H9 (cell line): ENCODE results near the gene ERICH4. TPM values are rescaled to one million over a fixed set of nuclear protein-coding genes. Genes with fewer than 3 reads are reported as not detected.

Experiments
- DNase-seq: peaks from one replicate; pipeline ENCODE4 v3.0.0-alpha.2; 2017
- H2AFZ ChIP-seq: one replicate; pipeline ENCODE4 v1.6.1; 2013; ENCODE audit warnings: mild to moderate bottlenecking, low read length, control low read depth, moderate library complexity
- H2AK5ac ChIP-seq: 2 replicates; pipeline ENCODE4 v1.6.1; 2013; ENCODE audit warnings: low read length, control low read depth, mixed read lengths; ENCODE audit not compliant: insufficient read length
- H2BK120ac ChIP-seq: one replicate; pipeline ENCODE4 v1.6.1; 2013; ENCODE audit warnings: low read depth, mild to moderate bottlenecking, low read length, control low read depth, inconsistent platforms; ENCODE audit not compliant: poor library complexity, severe bottlenecking
- H2BK12ac ChIP-seq: 2 replicates; pipeline ENCODE4 v1.6.1; 2013; ENCODE audit warnings: low read length, control low read depth, mixed read lengths, low read depth; ENCODE audit not compliant: insufficient read length
- H2BK15ac ChIP-seq: 2 replicates; pipeline ENCODE4 v1.6.1; 2013; ENCODE audit warnings: low read depth, low read length, control low read depth
- H2BK20ac ChIP-seq: one replicate; pipeline ENCODE4 v1.6.1; 2013; ENCODE audit warnings: low read depth, mild to moderate bottlenecking, low read length, control low read depth, inconsistent platforms; ENCODE audit not compliant: poor library complexity, severe bottlenecking
- H2BK5ac ChIP-seq: 2 replicates; pipeline ENCODE4 v1.6.1; 2013; ENCODE audit warnings: low read length, control low read depth, mixed read lengths; ENCODE audit not compliant: insufficient read length
- H3K14ac ChIP-seq: 2 replicates; pipeline ENCODE4 v1.6.1; 2013; ENCODE audit warnings: low read length, control low read depth; ENCODE audit not compliant: insufficient read depth
- H3K18ac ChIP-seq: 2 replicates; pipeline ENCODE4 v1.6.1; 2013; ENCODE audit warnings: low read depth, mild to moderate bottlenecking, mixed read lengths, low read length, control low read depth; ENCODE audit not compliant: insufficient read length
- H3K23ac ChIP-seq: 2 replicates; pipeline ENCODE4 v1.6.1; 2013; ENCODE audit warnings: low read length, control low read depth, mixed read lengths, low read depth; ENCODE audit not compliant: insufficient read length
- H3K23me2 ChIP-seq: 2 replicates; pipeline ENCODE4 v1.6.1; 2013; ENCODE audit warnings: low read depth, mild to moderate bottlenecking, mixed read lengths, low read length, control low read depth; ENCODE audit not compliant: insufficient read length, poor library complexity, severe bottlenecking
- H3K27ac ChIP-seq: 2 replicates; pipeline ENCODE4 v1.5.1; 2013; ENCODE audit warnings: low read length, control low read depth, mixed read lengths, low read depth; ENCODE audit not compliant: insufficient read length
- H3K27me3 ChIP-seq: 2 replicates; pipeline ENCODE4 v1.6.1; 2013; ENCODE audit warnings: low read length, control low read depth, inconsistent platforms; ENCODE audit not compliant: insufficient read depth
- H3K4ac ChIP-seq: 2 replicates; pipeline ENCODE4 v1.6.1; 2013; ENCODE audit warnings: low read depth, mild to moderate bottlenecking, control low read depth, inconsistent platforms, low read length, moderate library complexity
- H3K4me1 ChIP-seq: 2 replicates; pipeline ENCODE4 v1.6.1; 2013; ENCODE audit warnings: low read length, control low read depth, inconsistent platforms; ENCODE audit not compliant: insufficient read depth
- H3K4me2 ChIP-seq: 2 replicates; pipeline ENCODE4 v1.6.1; 2013; ENCODE audit warnings: low read length, control low read depth, mixed read lengths; ENCODE audit not compliant: insufficient read length, insufficient read depth
- H3K56ac ChIP-seq: 2 replicates; pipeline ENCODE4 v1.6.1; 2013; ENCODE audit warnings: low read depth, mild to moderate bottlenecking, mixed read lengths, low read length, control low read depth; ENCODE audit not compliant: insufficient read length
- H3K79me1 ChIP-seq: 2 replicates; pipeline ENCODE4 v1.6.1; 2013; ENCODE audit warnings: low read depth, mild to moderate bottlenecking, moderate library complexity, low read length, control low read depth, inconsistent platforms; ENCODE audit not compliant: insufficient read depth, poor library complexity, severe bottlenecking
- H3K79me2 ChIP-seq: 2 replicates; pipeline ENCODE4 v1.6.1; 2013; ENCODE audit warnings: low read length, control low read depth, inconsistent platforms; ENCODE audit not compliant: insufficient read depth
- H3K9ac ChIP-seq: 2 replicates; pipeline ENCODE4 v1.6.1; 2013; ENCODE audit warnings: low read length, control low read depth, mixed read lengths; ENCODE audit not compliant: insufficient read length; ENCODE audit errors: extremely low read depth
- H3K9me3 ChIP-seq: one replicate; pipeline ENCODE4 v1.6.1; 2013; ENCODE audit warnings: low read depth, low read length, inconsistent platforms; ENCODE audit not compliant: control insufficient read depth
- H3T11ph ChIP-seq: one replicate; pipeline ENCODE4 v1.6.1; 2013; ENCODE audit warnings: mild to moderate bottlenecking, low read length, control low read depth, inconsistent platforms
- H4K20me1 ChIP-seq: one replicate; pipeline ENCODE4 v1.6.1; 2013; ENCODE audit not compliant: control insufficient read depth, insufficient read length, insufficient read depth
- H4K5ac ChIP-seq: 2 replicates; pipeline ENCODE4 v1.6.1; 2013; ENCODE audit warnings: low read depth, mild to moderate bottlenecking, mixed read lengths, low read length, control low read depth; ENCODE audit not compliant: insufficient read length
- H4K8ac ChIP-seq: replicated peaks from 2 replicates; pipeline ENCODE4 v1.6.1; 2013; ENCODE audit warnings: low read length, control low read depth, mixed read lengths, low read depth; ENCODE audit not compliant: insufficient read length
- H4K91ac ChIP-seq: 2 replicates; pipeline ENCODE4 v1.6.1; 2013; ENCODE audit warnings: low read depth, mild to moderate bottlenecking, moderate library complexity, mixed read lengths, low read length, control low read depth; ENCODE audit not compliant: insufficient read length
- H3K27ac Mint-ChIP-seq, 3 experiments: 2 replicates in 2 of 3; 3 replicates in 1 of 3; pipeline ENCODE4 v1.8.0; 2020 to 2021; ENCODE audit warnings: mixed read lengths in 3 of 3, mild to moderate bottlenecking in 1 of 3, moderate library complexity in 1 of 3
- H3K27me3 Mint-ChIP-seq: 2 replicates; pipeline ENCODE4 v1.8.0; 2021; ENCODE audit warnings: low read depth, mild to moderate bottlenecking, moderate library complexity, mixed read lengths
- H3K36me3 Mint-ChIP-seq, 3 experiments: 2 replicates in 2 of 3; 3 replicates in 1 of 3; pipeline ENCODE4 v1.8.0; 2020 to 2021; ENCODE audit warnings: low read depth in 3 of 3, mixed read lengths in 3 of 3; ENCODE audit not compliant: insufficient read depth in 1 of 3
- H3K4me1 Mint-ChIP-seq, 2 experiments: 2 replicates each; pipeline ENCODE4 v1.8.0; 2020; ENCODE audit warnings: mixed read lengths in 2 of 2
- H3K4me3 Mint-ChIP-seq, 2 experiments: 2 replicates in 1 of 2; 3 replicates in 1 of 2; pipeline ENCODE4 v1.8.0; 2020 to 2021; ENCODE audit warnings: mild to moderate bottlenecking in 2 of 2, mixed read lengths in 2 of 2, moderate library complexity in 1 of 2
- H3K9me3 Mint-ChIP-seq, 2 experiments: 2 replicates in 1 of 2; 3 replicates in 1 of 2; pipeline ENCODE4 v1.8.0; 2020; ENCODE audit warnings: mild to moderate bottlenecking in 2 of 2, mixed read lengths in 2 of 2, moderate library complexity in 1 of 2
- WGBS: extraction: QIAGEN DNeasy Blood & Tissue Kit; methylation state at CpG from one replicate; pipeline ENCODE4 v1.1.7; 2013; ENCODE audit warnings: missing lambda C conversion rate, low lambda C conversion rate, mixed read lengths; ENCODE audit not compliant: insufficient read length; ENCODE audit errors: extremely low coverage; 5-methylcytosine and 5-hydroxymethylcytosine counted together
- total RNA-seq: library from RNA; stranded (reverse); gene quantifications from 2 replicates; pipeline ENCODE4 v1.2.1, GENCODE V29; 2021
- TF ChIP-seq, protein P1 (sequence below): fragments of 200-600 bp; sonication (generic); conservative IDR thresholded peaks from 3 replicates; pipeline ENCODE4 v1.8.0; 2021; ENCODE audit warnings: antibody characterized with exemption, mild to moderate bottlenecking

ERICH4 gene
- total RNA-seq, 1 experiment from 2014 or later, result not detected

DNA sequence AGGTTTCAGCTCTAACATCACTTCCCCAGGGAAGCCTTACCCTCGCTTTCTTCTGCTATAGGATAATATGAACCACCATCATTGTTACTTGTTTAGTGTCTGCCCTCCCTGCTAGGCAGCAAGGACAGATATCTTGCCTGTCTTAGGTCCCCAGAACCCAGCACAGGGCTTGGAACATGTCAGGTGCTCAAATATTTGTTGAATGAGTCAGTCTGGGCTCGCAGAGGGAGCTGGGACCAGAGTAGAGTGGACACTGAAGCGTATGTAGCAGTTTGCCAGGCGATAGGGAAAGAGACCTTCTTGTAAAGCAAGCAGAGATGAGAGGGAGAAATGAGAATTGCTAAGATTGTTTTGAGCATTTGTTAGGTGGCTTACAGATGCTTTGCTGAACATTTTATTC is 33.7 kb upstream of the ERICH4 start:
- H2BK20ac ChIP-seq, result no peak overlapping the region
- Mint-ChIP-seq H3K36me3 (peaks cover 0 to 15% (median 9%) of the 10 kb centered on the region in 3 experiments; a peak in 3 of 7 replicates), H3K27ac (peak overlapping the region in 2 of 3 experiments; percentile 0 to 62; a peak in 2 of 7 replicates), H3K4me3 (no peak overlapping the region), H3K9me3 (no peaks in the 10 kb centered on the region), H3K4me1 (peaks cover 7 to 18% of the 10 kb centered on the region in 2 experiments), H3K27me3 (no peaks in the 10 kb centered on the region; the same call in 1 of the 2 replicates)
- H3K79me2 ChIP-seq, result no peaks in the 10 kb centered on the region
- no peak overlapping the region for H2AFZ ChIP-seq
- H2BK120ac ChIP-seq, result no peak overlapping the region
- no peak overlapping the region for H3K56ac ChIP-seq
- H3K4me2 ChIP-seq, result no peak overlapping the region
- no peak overlapping the region for H3K18ac ChIP-seq
- H3K23me2 ChIP-seq, result peaks cover 4% of the 10 kb centered on the region
- H4K20me1 ChIP-seq, result peaks cover 3% of the 10 kb centered on the region
- no peak overlapping the region for H3T11ph ChIP-seq
- H3K23ac ChIP-seq, result no peak overlapping the region
- H2BK12ac ChIP-seq, result no peak overlapping the region
- no peak overlapping the region for H4K5ac ChIP-seq
- H3K27ac ChIP-seq, result no peak overlapping the region
- TF ChIP-seq, protein P1, sequence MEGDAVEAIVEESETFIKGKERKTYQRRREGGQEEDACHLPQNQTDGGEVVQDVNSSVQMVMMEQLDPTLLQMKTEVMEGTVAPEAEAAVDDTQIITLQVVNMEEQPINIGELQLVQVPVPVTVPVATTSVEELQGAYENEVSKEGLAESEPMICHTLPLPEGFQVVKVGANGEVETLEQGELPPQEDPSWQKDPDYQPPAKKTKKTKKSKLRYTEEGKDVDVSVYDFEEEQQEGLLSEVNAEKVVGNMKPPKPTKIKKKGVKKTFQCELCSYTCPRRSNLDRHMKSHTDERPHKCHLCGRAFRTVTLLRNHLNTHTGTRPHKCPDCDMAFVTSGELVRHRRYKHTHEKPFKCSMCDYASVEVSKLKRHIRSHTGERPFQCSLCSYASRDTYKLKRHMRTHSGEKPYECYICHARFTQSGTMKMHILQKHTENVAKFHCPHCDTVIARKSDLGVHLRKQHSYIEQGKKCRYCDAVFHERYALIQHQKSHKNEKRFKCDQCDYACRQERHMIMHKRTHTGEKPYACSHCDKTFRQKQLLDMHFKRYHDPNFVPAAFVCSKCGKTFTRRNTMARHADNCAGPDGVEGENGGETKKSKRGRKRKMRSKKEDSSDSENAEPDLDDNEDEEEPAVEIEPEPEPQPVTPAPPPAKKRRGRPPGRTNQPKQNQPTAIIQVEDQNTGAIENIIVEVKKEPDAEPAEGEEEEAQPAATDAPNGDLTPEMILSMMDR, result no peak
- WGBS, result no CpG with 5 or more reads among the region's 4 CpGs
- no peak overlapping the region for H2BK5ac ChIP-seq
- no peaks in the 10 kb centered on the region; the same call in 1 of the 2 replicates for H3K4me1 ChIP-seq
- no peak overlapping the region for H3K4ac ChIP-seq
- H4K91ac ChIP-seq, result no peak overlapping the region
- no peak overlapping the region for H4K8ac ChIP-seq
- H3K79me1 ChIP-seq, result no peaks in the 10 kb centered on the region
- no peak overlapping the region for H3K9ac ChIP-seq
- DNase-seq, result peak; percentile 37
- no peaks in the 10 kb centered on the region for H3K27me3 ChIP-seq
- H3K9me3 ChIP-seq, result no peaks in the 10 kb centered on the region
- H2AK5ac ChIP-seq, result no peak overlapping the region
- H2BK15ac ChIP-seq, result no peak overlapping the region
- H3K14ac ChIP-seq, result no peak overlapping the region
